ENCODE results near the gene PLPP7.
"Not testable (repeated sequence)": the region's sequence is repeated elsewhere in the genome, so short reads cannot be mapped to it uniquely, and the experiment has no call there.

PLPP7 gene

GRCh38 chr9:131266266-131267229 is 23.0 kb upstream of the PLPP7 start:
- in situ Hi-C loops (cut with MboI; ENCODE audit: low sequenced_read_pairs), result no loop called here

- in situ Hi-C loops (cut with MboI; ENCODE audit: low sequenced_read_pairs), result no loop called here
These were observed 19.1 kb upstream of the PLPP7 start for GRCh38 chr9:131270171-131271015.

- in situ Hi-C loops (cut with MboI; ENCODE audit: low sequenced_read_pairs), result not testable (repeated sequence)
These were observed 18.6 kb upstream of the PLPP7 start for GRCh38 chr9:131271016-131271273.

GRCh38 chr9:131271506-131271931 is 18.0 kb upstream of the PLPP7 start:
- in situ Hi-C loops (cut with MboI; ENCODE audit: low sequenced_read_pairs), result no loop called here

- in situ Hi-C loops (cut with MboI; ENCODE audit: low sequenced_read_pairs), result no loop called here
These were observed 17.3 kb upstream of the PLPP7 start for GRCh38 chr9:131272212-131272611.

- in situ Hi-C loops (cut with MboI; ENCODE audit: low sequenced_read_pairs), result no loop called here
These were observed 16.2 kb upstream of the PLPP7 start for GRCh38 chr9:131273146-131273855.

GRCh38 chr9:131273856-131274673 is 15.5 kb upstream of the PLPP7 start:
- in situ Hi-C loops (cut with MboI; ENCODE audit: low sequenced_read_pairs), result no loop called here

- in situ Hi-C loops (cut with MboI; ENCODE audit: low sequenced_read_pairs), result no loop called here
These were observed 14.7 kb upstream of the PLPP7 start for GRCh38 chr9:131274674-131275331.

- in situ Hi-C loops (cut with MboI; ENCODE audit: low sequenced_read_pairs), result no loop called here
These were observed 14.0 kb upstream of the PLPP7 start for GRCh38 chr9:131275332-131276093.

GRCh38 chr9:131276094-131276888 is 13.2 kb upstream of the PLPP7 start, which contains the start of gene FAM78A:
Gene FAM78A, minus strand, starts transcription at chr9:131276510. Its CDS starts 331 bp downstream, at chr9:131276179.
- in situ Hi-C loops (cut with MboI; ENCODE audit: low sequenced_read_pairs), result no loop called here

GRCh38 chr9:131276891-131277286 is 12.6 kb upstream of the PLPP7 start:
- in situ Hi-C loops (cut with MboI; ENCODE audit: low sequenced_read_pairs), result no loop called here

GRCh38 chr9:131277287-131277909 is 12.1 kb upstream of the PLPP7 start:
- in situ Hi-C loops (cut with MboI; ENCODE audit: low sequenced_read_pairs), result no loop called here

GRCh38 chr9:131277910-131278701 is 11.4 kb upstream of the PLPP7 start:
- in situ Hi-C loops (cut with MboI; ENCODE audit: low sequenced_read_pairs), result no loop called here

GRCh38 chr9:131278702-131279111 is 10.8 kb upstream of the PLPP7 start:
- in situ Hi-C loops (cut with MboI; ENCODE audit: low sequenced_read_pairs), result no loop called here

GRCh38 chr9:131279196-131279862 is 10.2 kb upstream of the PLPP7 start:
- in situ Hi-C loops (cut with MboI; ENCODE audit: low sequenced_read_pairs), result no loop called here

GRCh38 chr9:131279863-131280570 is 9.5 kb upstream of the PLPP7 start:
- in situ Hi-C loops (cut with MboI; ENCODE audit: low sequenced_read_pairs), result no loop called here

All from HL-60/S4 treated with phorbol 12-myristate 13-acetate at 8.2 ng/mL for 4 days and 3 days (cell line).